Mucosa of gallbladder (tissue), 1 donor: Measurements from ENCODE around the gene SELPLG. TPM values are rescaled to one million over a fixed set of nuclear protein-coding genes. Genes with fewer than 3 reads are reported as not detected.
"Not testable (repeated sequence)": the region's sequence is repeated elsewhere in the genome, so short reads cannot be mapped to it uniquely, and the experiment has no call there.

ENCODE experiments used
- DNase-seq: peaks from one replicate; pipeline ENCODE4 v3.0.0-alpha.2; 2020; ENCODE audit warnings: low spot score
- total RNA-seq: library from RNA; stranded (reverse); gene quantifications from one replicate; pipeline ENCODE4 v1.2.1, GENCODE V29; 2021
- donor health status: DM: no; HTN: no; CAD: no.

SELPLG gene
- total RNA-seq, 1 donor from 2014 or later = 22.4 TPM

DNA sequence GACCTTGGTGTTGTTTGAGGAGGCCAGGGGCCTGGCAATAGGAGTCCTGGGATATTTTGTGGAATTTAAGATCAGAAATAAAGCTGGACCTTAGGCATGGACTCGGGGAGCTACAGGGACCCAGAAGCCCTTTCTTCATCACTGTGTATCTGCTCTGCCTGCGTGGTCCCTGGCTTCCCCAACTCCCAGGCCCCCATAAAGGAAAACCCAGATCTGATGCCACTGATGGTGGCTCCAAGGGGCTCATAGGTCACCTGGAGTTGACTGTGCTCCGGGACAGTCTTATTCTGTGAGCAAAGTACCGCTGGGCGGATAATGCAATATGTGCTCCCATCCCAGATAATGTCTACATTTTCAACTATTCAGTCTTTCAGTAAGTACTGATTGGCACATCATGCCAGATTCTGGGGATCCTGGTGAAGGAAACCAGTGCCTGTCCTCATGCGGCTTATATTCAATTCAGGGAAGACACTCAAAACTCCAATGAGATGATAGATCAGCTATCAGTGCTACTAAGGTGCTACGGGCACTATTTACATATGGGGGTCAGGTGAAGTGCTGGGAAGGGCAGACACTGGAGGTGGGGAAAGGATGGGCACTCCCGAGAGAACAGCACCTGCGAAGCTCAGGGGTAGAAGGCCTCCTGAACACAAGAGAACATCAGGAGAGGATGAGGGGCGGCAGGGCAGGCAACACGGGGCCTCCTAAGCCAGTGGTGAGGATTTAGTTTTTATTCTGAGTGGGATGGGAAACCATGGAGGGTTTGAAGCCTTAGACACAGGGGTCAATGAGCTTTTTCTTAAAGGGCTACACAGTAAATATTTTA is 5.5 kb upstream of the SELPLG start:
- DNase-seq = no peak

DNA sequence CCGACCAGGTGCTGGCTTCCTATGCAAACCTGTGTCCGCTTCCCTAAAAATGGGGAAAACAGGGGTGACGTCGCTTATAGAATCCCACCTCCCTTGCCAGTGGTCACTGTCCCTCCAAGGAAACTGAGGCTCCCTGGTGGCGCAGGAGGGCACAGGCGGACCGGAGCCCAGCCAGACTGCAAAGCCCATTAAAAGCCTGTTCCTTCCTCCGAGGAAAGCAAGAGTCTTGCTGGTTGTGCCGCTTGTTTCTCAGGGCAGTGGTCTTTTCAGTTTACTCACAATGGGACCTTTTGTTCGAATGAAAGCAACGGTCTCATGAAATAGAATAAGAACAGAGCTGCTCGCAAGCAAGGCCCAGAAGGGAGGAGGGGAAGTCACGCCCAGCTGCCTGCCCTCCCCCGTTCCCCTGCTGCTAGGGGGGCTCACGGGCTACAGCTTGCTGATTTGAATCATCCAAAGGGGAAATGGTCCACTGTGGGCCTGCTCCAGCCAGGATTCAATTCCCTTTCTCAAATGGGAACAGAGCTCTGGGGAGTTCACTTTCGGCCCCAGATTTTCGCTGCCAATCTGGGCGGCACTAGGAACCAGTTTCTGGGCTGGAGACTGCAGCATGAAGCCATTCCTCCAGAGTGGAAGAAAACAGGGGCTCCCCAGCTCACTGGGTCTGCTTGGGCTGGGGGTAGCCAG is 4.6 kb upstream of the SELPLG start:
- no peak for DNase-seq

DNA sequence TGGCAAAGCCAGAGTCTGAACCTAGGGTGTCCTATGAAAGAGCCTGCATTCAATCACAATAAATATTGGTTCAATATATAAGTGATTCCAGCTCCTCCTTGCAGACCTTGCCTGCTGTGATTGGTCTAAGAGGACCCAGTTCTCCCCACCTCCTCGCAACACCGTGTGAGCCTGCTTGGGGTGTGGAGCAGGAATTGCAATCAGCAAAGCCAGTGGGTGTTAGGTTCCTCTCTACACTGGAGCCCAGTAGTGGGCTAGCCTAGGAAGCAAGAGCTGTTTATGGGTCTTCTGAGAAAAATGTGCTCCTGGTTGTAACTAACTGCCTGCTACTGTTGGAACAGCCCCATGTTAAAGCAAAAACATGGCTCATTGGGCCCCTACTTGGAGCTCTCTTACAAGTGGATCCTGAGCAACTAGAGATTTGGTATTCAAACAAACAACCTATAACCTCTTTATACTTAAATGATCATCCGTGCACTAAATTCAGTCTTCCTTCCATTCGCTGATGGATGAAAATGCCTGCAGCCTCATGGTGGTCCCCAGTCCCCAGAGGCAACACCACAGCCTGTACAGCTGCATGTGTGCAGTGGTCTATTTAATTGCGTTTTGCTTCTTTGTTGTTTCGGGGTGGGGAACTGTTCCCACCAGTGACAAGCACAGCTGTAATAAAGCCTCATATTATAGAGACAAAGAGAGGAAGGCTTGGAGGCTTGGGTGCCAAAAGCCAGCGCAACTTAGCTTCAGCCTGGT is 3.7 kb upstream of the SELPLG start:
- DNase-seq = no peak

DNA sequence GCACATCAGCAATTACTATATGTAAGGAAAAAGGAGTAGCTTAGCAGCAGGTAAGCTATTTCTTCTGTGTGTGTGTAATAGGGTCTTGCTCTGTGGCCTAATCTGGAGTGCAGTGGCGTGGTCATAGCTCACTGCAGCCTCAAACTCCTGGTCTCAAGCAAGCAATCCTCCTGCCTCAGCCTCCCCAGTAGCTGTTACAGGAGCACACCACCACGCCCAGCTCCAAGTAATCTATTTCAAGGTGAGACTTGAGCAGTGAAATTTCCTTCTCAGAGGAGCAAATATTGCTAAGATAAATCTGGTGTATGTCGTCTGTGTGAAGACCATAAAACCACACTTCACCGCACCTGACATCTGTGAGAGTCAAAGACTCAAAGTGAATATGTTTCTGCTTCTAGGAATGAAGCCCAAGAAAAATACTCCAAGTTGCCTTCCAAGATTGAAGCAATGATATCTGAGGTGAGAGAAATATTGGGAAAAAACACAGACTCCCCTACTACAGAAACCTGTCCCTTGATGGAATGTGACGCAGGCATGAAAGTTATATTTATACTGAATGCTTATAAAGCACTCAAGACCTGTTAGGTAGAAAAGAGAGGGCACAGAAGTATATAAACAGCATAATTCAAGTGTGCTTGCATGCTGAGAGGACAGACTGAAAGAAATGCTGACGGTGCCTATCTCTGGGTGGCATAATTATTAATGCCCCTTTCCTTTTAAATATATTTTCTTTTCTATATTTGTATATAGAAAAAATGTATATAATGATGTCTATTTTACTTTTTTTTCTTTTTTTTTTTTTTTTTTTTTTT is 2.5 kb upstream of the SELPLG start:
- DNase-seq = no peak

- DNase-seq = no peak
Measured at GRCh38 chr12:108635201-108635996, 1.7 kb upstream of the SELPLG start.

DNA sequence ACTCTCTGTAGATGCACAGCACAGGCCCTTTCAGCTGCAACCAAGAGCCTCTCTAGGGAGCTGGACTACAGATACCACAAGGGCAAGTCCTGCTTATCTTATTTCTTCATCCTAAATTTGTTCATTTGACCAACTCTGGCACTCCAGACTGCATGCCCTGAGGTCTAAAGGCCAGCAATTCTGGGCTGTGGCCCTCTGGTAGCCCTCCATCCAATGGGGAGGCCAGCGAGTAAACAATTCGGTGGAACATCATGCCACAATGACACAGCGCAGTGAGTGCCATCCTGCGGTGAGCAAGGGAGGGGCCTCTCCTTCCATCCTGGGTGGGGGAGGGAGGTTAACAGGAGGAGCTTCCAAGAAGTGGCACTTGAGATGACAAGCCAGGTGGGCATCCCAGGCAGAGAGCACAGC is 652 bp upstream of the SELPLG start:
- DNase-seq = no peak

DNA sequence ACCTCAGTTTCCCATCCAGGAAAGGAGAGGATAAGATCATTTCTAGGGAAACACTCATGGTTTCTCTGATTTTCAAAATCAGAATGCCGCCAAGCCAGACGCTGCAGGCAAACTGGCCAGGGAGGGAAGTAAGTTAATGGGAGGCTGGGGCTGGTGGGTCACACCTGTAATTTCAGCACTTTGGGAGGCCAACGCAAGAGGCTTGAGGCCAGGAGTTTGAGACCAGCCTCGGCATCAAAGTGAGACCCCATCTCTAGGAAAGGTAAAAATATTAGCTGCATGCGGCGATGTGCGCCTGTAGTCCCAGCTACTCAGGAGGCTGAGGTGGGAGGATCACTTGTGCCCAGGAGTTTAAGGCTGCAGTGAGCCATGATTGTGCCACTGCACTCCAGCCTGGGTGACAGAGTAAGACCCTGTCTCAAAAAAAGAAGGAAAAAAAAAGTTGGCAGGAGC is 587 bp downstream of the SELPLG start:
- DNase-seq = no peak

GRCh38 chr12:108631261-108631660 is 2.4 kb downstream of the SELPLG start:
- not testable (repeated sequence) for DNase-seq

GRCh38 chr12:108630481-108631207 is 3.0 kb downstream of the SELPLG start:
- no peak for DNase-seq

DNA sequence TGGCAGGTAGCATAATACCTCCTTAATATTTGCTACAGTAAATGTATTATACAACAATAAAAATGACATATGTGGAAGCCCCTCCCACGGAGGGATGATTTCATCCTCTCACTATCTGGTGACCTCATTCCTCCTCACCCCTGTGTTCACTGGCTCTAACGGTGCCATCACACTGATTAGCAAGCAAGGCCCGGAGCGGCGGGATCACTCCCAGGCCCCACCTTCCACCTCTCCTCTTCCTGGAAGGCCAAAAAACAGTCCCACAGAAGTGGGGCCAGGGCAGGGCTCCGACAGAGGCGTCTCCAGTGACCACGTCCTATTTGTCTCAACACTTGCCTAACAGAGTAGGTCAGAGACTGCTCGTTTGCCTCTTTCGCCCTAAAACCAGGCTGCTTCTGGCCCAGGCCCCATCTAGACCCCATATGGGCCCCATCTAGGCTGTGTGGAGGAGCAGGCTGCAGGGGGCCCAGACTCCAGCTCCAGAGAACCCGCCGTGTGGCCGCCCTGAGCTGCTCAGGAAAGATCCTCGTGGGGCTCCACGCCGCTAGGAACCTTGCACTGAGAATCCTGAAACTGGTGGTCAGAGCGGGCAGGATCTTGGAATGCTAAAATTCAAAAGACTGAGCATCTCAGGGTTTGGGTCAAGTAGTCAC is 3.7 kb downstream of the SELPLG start:
- no peak for DNase-seq

GRCh38 chr12:108629151-108629550 is 4.5 kb downstream of the SELPLG start:
- DNase-seq = no peak

GRCh38 chr12:108627134-108627920 is 6.4 kb downstream of the SELPLG start:
- no peak for DNase-seq

DNA sequence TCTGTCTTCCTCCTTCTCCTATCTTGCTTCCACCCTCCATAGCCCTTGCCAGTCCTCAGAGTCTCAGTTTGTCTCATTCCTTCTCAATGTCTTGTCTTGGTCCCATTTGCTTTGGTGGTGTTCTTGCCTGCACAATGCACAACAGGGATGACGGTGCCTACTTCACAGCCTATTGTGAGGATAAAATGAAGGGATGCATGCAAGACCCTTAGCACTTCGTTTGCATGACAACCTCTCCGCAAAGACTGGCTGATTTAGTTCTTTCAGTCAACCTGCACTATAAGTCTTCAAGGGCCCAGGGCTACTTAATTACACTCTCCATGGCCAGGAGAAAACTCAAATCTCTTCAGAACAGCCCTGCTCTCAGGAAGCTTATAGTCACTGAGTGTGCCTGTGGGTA is 8.5 kb downstream of the SELPLG start:
- no peak for DNase-seq

DNA sequence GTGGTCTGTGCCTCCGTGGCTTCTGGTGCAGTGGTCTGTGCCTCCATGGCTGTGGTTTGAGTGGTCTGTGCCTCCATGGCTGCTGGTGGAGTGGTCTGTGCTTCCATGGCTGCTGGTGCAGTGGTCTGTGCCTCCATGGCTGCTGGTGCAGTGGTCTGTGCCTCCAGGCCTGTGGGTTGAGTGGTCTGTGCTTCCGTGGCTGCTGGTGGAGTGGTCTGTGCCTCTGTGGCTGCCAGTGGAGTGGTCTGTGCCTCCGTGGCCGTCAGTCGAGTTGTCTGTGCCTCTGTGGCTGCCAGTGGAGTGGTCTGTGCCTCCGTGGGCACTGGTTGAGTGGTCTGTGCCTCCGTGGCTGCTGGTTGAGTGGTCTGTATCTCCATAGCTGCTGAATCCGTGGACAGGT is 10.1 kb downstream of the SELPLG start:
- DNase-seq = no peak

GRCh38 chr12:108622921-108623514 is 10.7 kb downstream of the SELPLG start:
- DNase-seq = no peak

DNA sequence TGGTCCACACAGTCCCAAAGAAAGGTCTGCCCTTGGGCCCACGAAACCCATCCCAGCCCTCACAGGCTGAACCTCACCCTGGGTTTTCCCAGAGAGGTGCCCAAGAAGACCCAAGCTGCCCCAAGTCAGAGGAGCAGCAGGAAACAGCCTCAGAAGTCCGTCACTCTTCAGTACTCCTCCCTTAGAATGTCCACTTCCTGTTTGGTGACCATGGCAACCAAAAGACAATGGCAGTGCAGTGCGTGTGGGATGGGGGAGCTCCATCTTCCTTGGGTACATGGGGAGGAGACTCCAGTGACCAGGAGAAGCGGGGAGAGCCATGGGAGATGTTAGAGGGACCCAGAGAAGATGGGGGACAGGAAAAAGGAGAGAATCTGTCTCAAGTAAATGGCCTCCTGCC is 11.3 kb downstream of the SELPLG start:
- DNase-seq = no peak

DNA sequence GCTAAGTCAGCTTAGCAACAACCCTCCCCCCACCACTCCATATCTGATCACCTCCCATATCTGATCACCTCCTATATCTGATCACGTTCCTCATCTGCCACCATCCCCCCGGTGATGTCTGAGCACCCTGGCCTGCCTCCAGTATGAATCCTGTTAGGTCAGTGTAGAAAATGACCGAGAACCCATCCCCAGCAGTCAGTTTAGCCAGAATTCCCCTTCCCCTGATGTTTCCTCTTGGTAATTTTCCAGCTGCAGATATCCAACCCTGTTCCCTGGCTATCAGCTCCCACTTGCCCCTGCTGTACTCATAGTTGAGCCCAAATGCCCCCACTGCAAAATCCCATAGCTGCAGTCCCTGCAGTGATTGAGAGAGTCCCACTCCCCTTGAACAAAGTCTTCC is 12.5 kb downstream of the SELPLG start:
- no peak for DNase-seq

- no peak for DNase-seq
Measured at GRCh38 chr12:108620236-108620879, 13.3 kb downstream of the SELPLG start.
